ENCODE results near the gene FKBP1A.
A peak's percentile ranks its signal among the peaks of the same experiment; 100 is the strongest.
"Not testable (repeated sequence)": the region's sequence is repeated elsewhere in the genome, so short reads cannot be mapped to it uniquely, and the experiment has no call there.

The FKBP1A gene

GRCh38 chr20:1369970-1370369, 22.9 kb downstream of the FKBP1A start:
- DNase-seq, result peak; percentile 23 to 93 (median 51)
- intact Hi-C loops (cut with DNase I), result no loop called here

- intact Hi-C loops (cut with DNase I), result no loop called here
- DNase-seq, result no peak
Measured at GRCh38 chr20:1368448-1369199, 24.2 kb downstream of the FKBP1A start.

GRCh38 chr20:1367479-1367878, 25.4 kb downstream of the FKBP1A start:
- intact Hi-C loops (cut with DNase I), result no loop called here
- DNase-seq, result no peak

GRCh38 chr20:1364106-1364505, 28.7 kb downstream of the FKBP1A start:
- DNase-seq, result no peak
- intact Hi-C loops (cut with DNase I), result no loop called here

- DNase-seq, result no peak
- intact Hi-C loops (cut with DNase I), result no loop called here
Measured at GRCh38 chr20:1363522-1363921, 29.3 kb downstream of the FKBP1A start.

- no peak for DNase-seq
- intact Hi-C loops (cut with DNase I), result no loop called here
Measured at GRCh38 chr20:1362484-1362883, 30.4 kb downstream of the FKBP1A start.

GRCh38 chr20:1360094-1360846, 32.6 kb downstream of the FKBP1A start:
- intact Hi-C loops (cut with DNase I), result no loop called here
- peak in 1 of 10 donors; percentile 2 for DNase-seq

GRCh38 chr20:1357921-1358671, 34.8 kb downstream of the FKBP1A start:
- intact Hi-C loops (cut with DNase I), result no loop called here

GRCh38 chr20:1353956-1354355, 38.9 kb downstream of the FKBP1A start:
- intact Hi-C loops (cut with DNase I), result no loop called here
- DNase-seq, result no peak

More at GRCh38 chr20:1357921-1358671, 34.8 kb downstream of the FKBP1A start:
- DNase-seq, result peak in 1 of 10 donors; percentile 58

- DNase-seq, result no peak
Measured at GRCh38 chr20:1346315-1346969, 46.4 kb downstream of the FKBP1A start.

GRCh38 chr20:1345756-1346093, 47.1 kb downstream of the FKBP1A start:
- DNase-seq, result no peak
- intact Hi-C loops (cut with DNase I), result no loop called here

More at GRCh38 chr20:1346315-1346969, 46.4 kb downstream of the FKBP1A start:
- intact Hi-C loops (cut with DNase I), result no loop called here

- DNase-seq, result no peak
- intact Hi-C loops (cut with DNase I), result no loop called here
Measured at GRCh38 chr20:1345030-1345755, 47.7 kb downstream of the FKBP1A start.

- intact Hi-C loops (cut with DNase I); DNase-seq: not testable (repeated sequence)
Measured at GRCh38 chr20:1343446-1344124, 49.3 kb downstream of the FKBP1A start.

GRCh38 chr20:1341561-1342265, 51.1 kb downstream of the FKBP1A start:
- intact Hi-C loops (cut with DNase I), result no loop called here
- DNase-seq, result peak in 4 of 10 donors; percentile 28 to 85 (median 36)

GRCh38 chr20:1338801-1339200, 54.1 kb downstream of the FKBP1A start:
- no peak for DNase-seq
- intact Hi-C loops (cut with DNase I), result no loop called here

GRCh38 chr20:1338096-1338495, 54.8 kb downstream of the FKBP1A start:
- intact Hi-C loops (cut with DNase I), result no loop called here
- no peak for DNase-seq

GRCh38 chr20:1337441-1337840, 55.4 kb downstream of the FKBP1A start:
- intact Hi-C loops (cut with DNase I), result no loop called here

GRCh38 chr20:1336699-1337367, 56.0 kb downstream of the FKBP1A start:
- intact Hi-C loops (cut with DNase I), result no loop called here
- peak in 3 of 10 donors; percentile 25 to 87 (median 33) for DNase-seq

More at GRCh38 chr20:1337441-1337840, 55.4 kb downstream of the FKBP1A start:
- DNase-seq, result no peak
